Fibroblast of skin of right quadriceps (primary cell): ENCODE results near the gene DSG4.
A peak's percentile ranks its signal among the peaks of the same experiment; 100 is the strongest.

ENCODE experiments used
- DNase-seq: peaks from one replicate; pipeline ENCODE4 v3.0.0-alpha.2; 2013

Gene DSG4

DNA sequence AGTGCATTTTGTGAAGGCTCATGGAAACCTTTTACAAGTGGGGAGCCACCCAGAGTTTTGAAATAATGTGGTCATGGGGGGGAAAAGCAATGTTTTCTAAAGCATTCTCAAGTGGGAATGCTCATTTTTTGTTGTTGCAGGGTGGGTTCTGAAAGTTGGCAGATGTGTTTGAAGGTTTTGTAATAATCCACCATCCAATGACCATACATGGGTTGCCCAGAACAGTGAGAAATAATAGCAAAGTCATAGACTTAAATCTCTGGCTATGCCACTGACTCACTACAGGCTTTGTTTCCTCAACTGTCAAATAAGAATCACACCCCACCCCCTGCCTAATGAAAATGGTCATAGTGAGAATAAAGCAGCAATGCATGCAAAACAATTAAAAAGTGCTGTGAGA, 73.8 kb downstream of the DSG4 start:
- peak; percentile 8 for DNase-seq

DNA sequence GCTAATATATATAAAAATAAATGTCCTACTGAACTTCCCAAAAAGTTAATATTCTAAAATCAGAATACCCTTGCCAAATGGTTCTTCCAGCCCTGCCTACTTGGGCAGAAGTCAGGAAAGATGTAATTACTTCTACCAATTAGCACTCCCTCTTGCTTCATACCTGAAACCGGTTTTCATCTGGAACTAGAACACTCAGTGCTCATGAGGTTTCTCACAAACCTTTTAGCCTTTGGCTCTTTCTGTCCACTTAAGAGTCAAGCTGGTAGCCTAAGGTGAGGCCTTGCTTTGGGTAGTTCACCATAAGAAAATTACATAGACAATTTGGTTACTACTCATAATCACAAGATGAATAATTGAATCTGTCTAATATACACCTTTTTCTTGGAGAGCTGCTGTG, 75.0 kb downstream of the DSG4 start:
- no peak for DNase-seq

DNA sequence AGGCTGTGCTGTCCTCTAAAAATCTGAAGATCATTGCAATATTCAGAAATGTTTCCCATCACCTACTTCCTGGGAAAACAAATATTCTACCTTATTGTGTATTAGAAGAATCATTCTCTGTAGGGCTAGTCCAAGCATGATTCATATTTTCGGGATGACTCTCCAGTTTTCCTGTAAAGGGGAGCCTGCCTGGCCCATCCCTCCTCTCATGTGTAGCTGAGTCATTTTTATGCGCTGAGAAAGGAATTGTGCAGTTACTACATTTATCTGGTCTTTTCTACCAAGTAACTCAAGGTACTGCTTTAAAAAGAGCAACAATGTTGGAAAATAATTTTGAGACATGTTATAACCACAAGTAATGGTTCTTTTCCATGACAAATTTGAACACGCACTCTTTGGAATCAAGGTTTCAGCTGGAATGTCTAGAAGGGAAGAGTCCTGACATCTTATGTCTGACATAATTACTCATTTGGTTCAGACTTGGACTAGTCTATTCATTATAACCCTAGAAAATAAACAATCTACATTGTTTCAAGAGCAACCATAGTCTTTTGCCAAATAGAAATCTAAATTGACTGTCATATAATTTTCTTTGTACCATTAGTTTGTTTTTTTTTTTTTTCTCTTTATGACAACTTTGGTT, 77.6 kb downstream of the DSG4 start:
- DNase-seq, result peak; percentile 59
